Right atrium auricular region (tissue), 2 donors: ENCODE data around the gene SLC2A9. TPM values are rescaled to one million over a fixed set of nuclear protein-coding genes. Genes with fewer than 3 reads are reported as not detected.
"Not testable (repeated sequence)": the region's sequence is repeated elsewhere in the genome, so short reads cannot be mapped to it uniquely, and the experiment has no call there.

Source experiments
- DNase-seq: peaks from one replicate; pipeline ENCODE4 v3.0.0-alpha.2; 2019; ENCODE audit warnings: low spot score
- H3K27ac ChIP-seq, 2 donors: fragments of 200-600 bp; sonication (generic); 1 replicate in 1 of 2; 2 replicates in 1 of 2; pipeline ENCODE4 v1.5.1; 2016 to 2019
- H3K27me3 ChIP-seq, 2 donors: fragments of 200-600 bp; sonication (generic); one replicate each; pipeline versions ENCODE4 v1.5.1 to v1.6.0; 2017 to 2019
- H3K36me3 ChIP-seq: fragments of 200-600 bp; sonication (generic); one replicate; pipeline ENCODE4 v1.5.1; 2016
- H3K4me1 ChIP-seq, 2 donors: fragments of 200-600 bp; sonication (generic); one replicate each; pipeline versions ENCODE4 v1.5.1 to v1.6.0; 2017 to 2019
- H3K4me3 ChIP-seq, 2 donors: fragments of 200-600 bp; sonication (generic); 1 replicate in 1 of 2; 2 replicates in 1 of 2; pipeline ENCODE4 v1.5.1; 2017 to 2019; ENCODE audit warnings: mild to moderate bottlenecking in 1 of 2, moderate library complexity in 1 of 2
- H3K9me3 ChIP-seq, 2 donors: fragments of 200-600 bp; sonication (generic); one replicate each; pipeline ENCODE4 v1.5.1; 2019
- total RNA-seq, 2 donors: library from RNA; depleted of rRNA; stranded (reverse); fragments of >200 nt; gene quantifications; one replicate each; pipeline ENCODE4 v1.1.0, GENCODE V29; 2016
- TF ChIP-seq, protein P1 (sequence below), 2 donors: fragments of 200-600 bp; sonication (generic); IDR thresholded peaks; one replicate each; pipeline ENCODE4 v1.5.1; 2019; ENCODE audit warnings: antibody characterized with exemption in 2 of 2

Gene SLC2A9
- total RNA-seq, 2 donors from 2014 or later = 3.5 to 5.8 TPM

GRCh38 chr4:9800848-9801247, 220.4 kb downstream of the SLC2A9 start:
- no peaks in the 10 kb centered on the region for H3K36me3 ChIP-seq

GRCh38 chr4:9796641-9797040, 224.7 kb downstream of the SLC2A9 start:
- H3K27ac ChIP-seq, H3K27me3 ChIP-seq, DNase-seq, H3K4me1 ChIP-seq, H3K9me3 ChIP-seq, H3K4me3 ChIP-seq, H3K36me3 ChIP-seq: not testable (repeated sequence)

More at GRCh38 chr4:9800848-9801247, 220.4 kb downstream of the SLC2A9 start:
- TF ChIP-seq, protein P1, sequence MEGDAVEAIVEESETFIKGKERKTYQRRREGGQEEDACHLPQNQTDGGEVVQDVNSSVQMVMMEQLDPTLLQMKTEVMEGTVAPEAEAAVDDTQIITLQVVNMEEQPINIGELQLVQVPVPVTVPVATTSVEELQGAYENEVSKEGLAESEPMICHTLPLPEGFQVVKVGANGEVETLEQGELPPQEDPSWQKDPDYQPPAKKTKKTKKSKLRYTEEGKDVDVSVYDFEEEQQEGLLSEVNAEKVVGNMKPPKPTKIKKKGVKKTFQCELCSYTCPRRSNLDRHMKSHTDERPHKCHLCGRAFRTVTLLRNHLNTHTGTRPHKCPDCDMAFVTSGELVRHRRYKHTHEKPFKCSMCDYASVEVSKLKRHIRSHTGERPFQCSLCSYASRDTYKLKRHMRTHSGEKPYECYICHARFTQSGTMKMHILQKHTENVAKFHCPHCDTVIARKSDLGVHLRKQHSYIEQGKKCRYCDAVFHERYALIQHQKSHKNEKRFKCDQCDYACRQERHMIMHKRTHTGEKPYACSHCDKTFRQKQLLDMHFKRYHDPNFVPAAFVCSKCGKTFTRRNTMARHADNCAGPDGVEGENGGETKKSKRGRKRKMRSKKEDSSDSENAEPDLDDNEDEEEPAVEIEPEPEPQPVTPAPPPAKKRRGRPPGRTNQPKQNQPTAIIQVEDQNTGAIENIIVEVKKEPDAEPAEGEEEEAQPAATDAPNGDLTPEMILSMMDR (IDR thresholded peaks at IDR 0.05) = no peak
- Histone ChIP-seq H3K27me3 (no peaks in the 10 kb centered on the region), H3K27ac (no peak overlapping the region), H3K9me3 (no peaks in the 10 kb centered on the region), H3K4me3 (no peak overlapping the region), H3K4me1 (no peaks in the 10 kb centered on the region)
- DNase-seq = no peak

GRCh38 chr4:9792381-9792780, 228.9 kb downstream of the SLC2A9 start:
- TF ChIP-seq, protein P1 (IDR thresholded peaks at IDR 0.05) = no peak
- Histone ChIP-seq H3K27me3 (no peaks in the 10 kb centered on the region), H3K4me1 (no peaks in the 10 kb centered on the region), H3K9me3 (no peaks in the 10 kb centered on the region), H3K4me3 (no peak overlapping the region), H3K27ac (no peak overlapping the region), H3K36me3 (no peaks in the 10 kb centered on the region)
- no peak for DNase-seq

- H3K36me3 ChIP-seq, DNase-seq, H3K27me3 ChIP-seq, H3K9me3 ChIP-seq, H3K4me1 ChIP-seq, H3K27ac ChIP-seq, H3K4me3 ChIP-seq: not testable (repeated sequence)
These were observed 235.4 kb downstream of the SLC2A9 start for GRCh38 chr4:9785891-9786290.

GRCh38 chr4:9782136-9782436, 239.2 kb downstream of the SLC2A9 start:
- peaks cover 0 to 5% of the 10 kb centered on the region in 2 donors for H3K27me3 ChIP-seq
- TF ChIP-seq, protein P1 (IDR thresholded peaks at IDR 0.05) = no peak

DNA sequence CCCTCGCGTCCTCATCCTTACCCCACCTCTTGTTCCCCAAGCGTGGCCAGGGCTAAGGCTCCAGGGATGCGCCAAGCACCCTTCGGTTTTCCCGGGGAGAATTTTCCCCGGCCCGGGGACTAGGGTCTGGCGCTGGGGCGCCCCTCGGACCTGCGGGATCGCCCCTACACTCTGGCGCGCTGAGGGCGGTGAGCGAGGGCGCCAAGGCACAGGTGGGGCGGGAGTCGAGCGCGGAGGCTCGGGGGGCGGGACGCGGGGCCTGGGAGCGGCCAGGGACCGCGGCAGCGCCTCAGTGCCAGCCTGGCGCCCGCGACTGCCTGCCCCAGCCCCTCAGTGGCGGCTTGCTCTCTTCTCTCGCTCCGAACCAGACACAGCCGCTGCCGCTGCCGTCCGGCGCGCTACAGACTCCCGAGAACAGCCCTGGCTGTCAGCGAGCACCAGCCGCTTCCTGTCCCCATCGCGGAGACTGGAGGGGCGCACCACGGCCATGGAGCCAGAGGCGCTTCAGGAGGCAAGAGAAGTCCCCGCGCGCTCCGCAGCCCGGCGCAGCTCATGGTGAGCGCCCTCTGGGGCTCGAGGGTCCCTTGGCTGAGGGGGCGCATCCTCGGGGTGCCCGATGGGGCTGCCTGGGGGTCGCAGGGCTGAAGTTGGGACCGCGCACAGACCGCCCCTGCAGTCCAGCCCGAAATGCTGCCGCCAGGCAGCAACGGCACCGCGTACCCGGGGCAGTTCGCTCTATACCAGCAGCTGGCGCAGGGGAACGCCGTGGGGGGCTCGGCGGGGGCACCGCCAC, 239.8 kb downstream of the SLC2A9 start, which contains the start of gene DRD5:
Gene DRD5, plus strand, starts transcription at position 292 of the 793 bp plus-strand sequence. Its CDS starts 396 bp downstream, at position 688.
- no peaks in the 10 kb centered on the region for H3K9me3 ChIP-seq
- no peaks in the 10 kb centered on the region for H3K36me3 ChIP-seq
- H3K4me3 ChIP-seq = peak within 1 kb of the TSS in 1 of 2 donors; percentile 15
- peaks cover 0 to 4% of the 10 kb centered on the region in 2 donors for H3K4me1 ChIP-seq
- no peak within 1 kb of the TSS for H3K27ac ChIP-seq
- TF ChIP-seq, protein P1 (IDR thresholded peaks at IDR 0.05) = no peak
- H3K27me3 ChIP-seq = peaks cover 0 to 5% of the 10 kb centered on the region in 2 donors
- no peak for DNase-seq

More at GRCh38 chr4:9782136-9782436, 239.2 kb downstream of the SLC2A9 start:
- no peak for DNase-seq
- H3K27ac ChIP-seq = no peak overlapping the region
- no peaks in the 10 kb centered on the region for H3K9me3 ChIP-seq
- peaks cover 0 to 4% of the 10 kb centered on the region in 2 donors for H3K4me1 ChIP-seq
- H3K36me3 ChIP-seq = no peaks in the 10 kb centered on the region
- H3K4me3 ChIP-seq = no peak overlapping the region

Other genes with a start within 250 kb of the SLC2A9 start
- gene DRD5, start 239.9 kb downstream of the SLC2A9 start, total RNA-seq = under 1 TPM in 1 of 2 donors, not detected in 1; 0.24 TPM
- 100 to 1,000 TPM; 109 to 216 TPM for gene WDR1, start 95.3 kb upstream of the SLC2A9 start, total RNA-seq